Erythroblast (primary cell): Measurements from ENCODE around the gene HAPSTR1.

Experiments
- GATA1 ChIP-seq: IDR thresholded peaks from 2 replicates; pipeline ENCODE4 v1.6.1; 2011; ENCODE audit warnings: low read depth, mild to moderate bottlenecking, control low read depth, low read length, moderate library complexity
- POLR2A ChIP-seq: IDR thresholded peaks from 2 replicates; pipeline ENCODE4 v1.6.1; 2011; ENCODE audit warnings: mild to moderate bottlenecking, low read length

DNA sequence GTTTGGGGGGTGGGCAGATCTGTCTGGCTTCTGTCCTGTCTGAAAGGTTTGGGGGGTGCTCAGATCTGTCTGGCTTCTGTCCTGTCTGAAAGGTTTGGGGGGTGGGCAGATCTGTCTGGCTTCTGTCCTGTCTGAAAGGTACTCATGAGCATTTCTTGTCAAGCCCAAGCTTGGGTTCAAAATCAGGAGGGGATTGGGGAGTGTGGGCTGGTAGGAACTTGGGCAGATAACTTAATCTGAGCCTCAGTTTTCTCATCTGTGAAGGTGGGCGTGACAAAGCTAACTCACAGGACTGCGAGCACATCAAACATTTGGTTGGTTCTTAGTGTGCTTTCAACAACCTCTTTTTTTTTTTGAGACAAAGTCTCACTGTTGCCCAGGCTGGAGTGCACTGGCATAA lies 35.2 kb downstream of the HAPSTR1 start:
- TF ChIP-seq POLR2A, result no peak
- no peak for TF ChIP-seq GATA1
